Testis (tissue), 5 donors: ENCODE measurements around the gene CLEC10A. TPM values are rescaled to one million over a fixed set of nuclear protein-coding genes. Genes with fewer than 3 reads are reported as not detected.
A peak's percentile ranks its signal among the peaks of the same experiment; 100 is the strongest.
"Not testable (repeated sequence)": the region's sequence is repeated elsewhere in the genome, so short reads cannot be mapped to it uniquely, and the experiment has no call there.

Experiments
- DNase-seq: peaks from one replicate; pipeline ENCODE4 v3.0.0-alpha.2; 2019
- H3K27ac ChIP-seq, 2 donors: fragments of 200-600 bp; sonication (generic); one replicate each; pipeline ENCODE4 v1.5.1; 2019
- H3K27me3 ChIP-seq: fragments of 200-600 bp; sonication (generic); one replicate; pipeline ENCODE4 v1.5.1; 2019
- H3K36me3 ChIP-seq: fragments of 200-600 bp; sonication (generic); one replicate; pipeline ENCODE4 v1.5.1; 2017; ENCODE audit warnings: low read depth; ENCODE audit errors: missing control alignments
- H3K4me1 ChIP-seq: fragments of 200-600 bp; sonication (generic); one replicate; pipeline ENCODE4 v1.5.1; 2019
- H3K4me3 ChIP-seq, 2 donors: fragments of 200-600 bp; sonication (generic); one replicate each; pipeline ENCODE4 v1.5.1; 2017 to 2019
- H3K9me3 ChIP-seq: fragments of 200-600 bp; sonication (generic); one replicate; pipeline ENCODE4 v1.5.1; 2017
- POLR2A ChIP-seq: fragments of 450-650 bp; IDR thresholded peaks from one replicate; pipeline ENCODE4 v1.6.1; 2017; ENCODE audit warnings: antibody characterized with exemption, mild to moderate bottlenecking, moderate library complexity
- WGBS, 2 donors: methylation state at CpG; one replicate each; pipeline ENCODE4 v1.1.5; 2018; 5-methylcytosine and 5-hydroxymethylcytosine counted together
- intact Hi-C: fragments of 100-400 bp; cut with DNase I; formaldehyde crosslinking; loops from one replicate; pipeline ENCODE4 v1.15.1; 2023; ENCODE audit warnings: low total_unique reads
- long read RNA-seq, 2 donors: transcript quantifications; one replicate each; lab custom pipeline, GENCODE V29; 2026
- polyA plus RNA-seq: library from polyadenylated mRNA; stranded (reverse); fragments of 350-450 nt; fragmentation: Illumina TruSeq; extraction: RNeasy Lipid Tissue Mini Kit (QIAGEN cat#74804); gene quantifications from one replicate; pipeline ENCODE4 v1.2.3, GENCODE V29; 2014; ENCODE audit warnings: low read depth, low replicate concordance; ENCODE audit not compliant: insufficient read depth
- total RNA-seq, 2 donors: library from RNA; depleted of rRNA; stranded (reverse); fragments of >200 nt; gene quantifications; one replicate each; pipeline ENCODE4 v1.2.3, GENCODE V29; 2016
- TF ChIP-seq, protein P1 (sequence below), 3 experiments: fragments of 450-650 bp in 2 of 3; fragments of 200-600 bp in 1 of 3; sonication (generic) in 1 of 3; IDR thresholded peaks; one replicate each; pipeline ENCODE4 v1.5.1; 2016 to 2019; ENCODE audit warnings: antibody characterized with exemption in 3 of 3, mild to moderate bottlenecking in 2 of 3, moderate library complexity in 1 of 3

The CLEC10A gene
- total RNA-seq (1 to 10 TPM; 3.5 to 3.8 TPM), polyA plus RNA-seq (11.7 TPM)
- long read RNA-seq, donor 1 = 0 reads
- long read RNA-seq, donor 2, partial matches to known transcripts = 0 of 1 reads
- long read RNA-seq, donor 2, other reads (novel, unspliced or antisense) = 0 of 1 reads

GRCh38 chr17:7079581-7080455 is at the start of gene CLEC10A:
CLEC10A (minus strand) TSS chr17:7080251; CDS start chr17:7078812, 1,439 bp downstream.
- Histone ChIP-seq H3K27me3 (no peaks in the 10 kb centered on the region), H3K4me3 (no peak within 1 kb of the TSS), H3K9me3 (no peaks in the 10 kb centered on the region), H3K4me1 (no peaks in the 10 kb centered on the region), H3K36me3 (no peaks in the 10 kb centered on the region), H3K27ac (peak within 1 kb of the TSS in 1 of 2 donors; percentile 48)
- 66 to 70% methylated on average over 15 of the region's 15 CpGs for WGBS, 2 donors
- TF ChIP-seq, protein P1, sequence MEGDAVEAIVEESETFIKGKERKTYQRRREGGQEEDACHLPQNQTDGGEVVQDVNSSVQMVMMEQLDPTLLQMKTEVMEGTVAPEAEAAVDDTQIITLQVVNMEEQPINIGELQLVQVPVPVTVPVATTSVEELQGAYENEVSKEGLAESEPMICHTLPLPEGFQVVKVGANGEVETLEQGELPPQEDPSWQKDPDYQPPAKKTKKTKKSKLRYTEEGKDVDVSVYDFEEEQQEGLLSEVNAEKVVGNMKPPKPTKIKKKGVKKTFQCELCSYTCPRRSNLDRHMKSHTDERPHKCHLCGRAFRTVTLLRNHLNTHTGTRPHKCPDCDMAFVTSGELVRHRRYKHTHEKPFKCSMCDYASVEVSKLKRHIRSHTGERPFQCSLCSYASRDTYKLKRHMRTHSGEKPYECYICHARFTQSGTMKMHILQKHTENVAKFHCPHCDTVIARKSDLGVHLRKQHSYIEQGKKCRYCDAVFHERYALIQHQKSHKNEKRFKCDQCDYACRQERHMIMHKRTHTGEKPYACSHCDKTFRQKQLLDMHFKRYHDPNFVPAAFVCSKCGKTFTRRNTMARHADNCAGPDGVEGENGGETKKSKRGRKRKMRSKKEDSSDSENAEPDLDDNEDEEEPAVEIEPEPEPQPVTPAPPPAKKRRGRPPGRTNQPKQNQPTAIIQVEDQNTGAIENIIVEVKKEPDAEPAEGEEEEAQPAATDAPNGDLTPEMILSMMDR (IDR thresholded peaks at IDR 0.05) = no peak
- no peak for TF ChIP-seq POLR2A
- DNase-seq = peak; percentile 47
- intact Hi-C loops = no loop called here

DNA sequence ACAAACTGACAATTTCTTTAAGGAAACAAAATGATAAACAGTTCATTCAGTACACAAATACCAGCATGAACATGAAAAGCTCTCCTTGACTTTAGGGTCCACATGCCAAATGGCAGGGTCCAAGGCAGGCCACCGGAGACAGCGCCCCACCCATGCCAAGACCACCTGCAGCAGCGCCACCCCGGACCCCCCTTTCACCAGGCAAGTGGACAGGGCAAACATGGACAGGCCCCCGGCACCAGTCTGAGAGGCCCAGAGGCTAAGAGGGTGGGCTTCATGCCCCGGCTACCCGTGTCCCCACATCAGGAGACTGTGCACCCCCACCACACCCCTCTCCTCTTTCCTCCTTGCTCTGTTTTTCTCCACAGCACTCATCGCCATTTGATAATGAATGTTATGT is 49.3 kb upstream of the CLEC10A start:
- H3K4me1 ChIP-seq = no peaks in the 10 kb centered on the region
- intact Hi-C loops = no loop called here
- whole genome bisulfite sequencing, 2 donors = 90% methylated on average over 8 of the region's 8 CpGs
- no peak overlapping the region for H3K27ac ChIP-seq
- H3K27me3 ChIP-seq = no peaks in the 10 kb centered on the region
- H3K9me3 ChIP-seq = no peaks in the 10 kb centered on the region
- H3K4me3 ChIP-seq = no peak overlapping the region
- DNase-seq = no peak
- TF ChIP-seq, protein P1 (IDR thresholded peaks at IDR 0.05) = no peak
- no peak for TF ChIP-seq POLR2A
- H3K36me3 ChIP-seq = no peaks in the 10 kb centered on the region

- Histone ChIP-seq H3K36me3 (no peaks in the 10 kb centered on the region), H3K27ac (no peak overlapping the region), H3K9me3 (no peaks in the 10 kb centered on the region), H3K27me3 (no peaks in the 10 kb centered on the region), H3K4me3 (no peak overlapping the region), H3K4me1 (no peaks in the 10 kb centered on the region)
- intact Hi-C loops = no loop called here
- TF ChIP-seq, protein P1 (IDR thresholded peaks at IDR 0.05) = no peak
- no peak for TF ChIP-seq POLR2A
- 83 to 94% methylated on average over 5 of the region's 5 CpGs for WGBS, 2 donors
- DNase-seq = no peak
Observed at GRCh38 chr17:7128160-7128559, 48.1 kb upstream of the CLEC10A start.

- H3K4me1 ChIP-seq, H3K36me3 ChIP-seq, H3K9me3 ChIP-seq, H3K27ac ChIP-seq, H3K4me3 ChIP-seq, intact Hi-C loops, H3K27me3 ChIP-seq, DNase-seq: not testable (repeated sequence)
- WGBS, 2 donors = 99 to 100% methylated on average over 4 to 5 of the region's 5 CpGs
Observed at GRCh38 chr17:7127501-7127900, 47.5 kb upstream of the CLEC10A start.

GRCh38 chr17:7126386-7126785 is 46.3 kb upstream of the CLEC10A start:
- intact Hi-C loops, H3K27me3 ChIP-seq: not testable (repeated sequence)

More at GRCh38 chr17:7126386-7126785, 46.3 kb upstream of the CLEC10A start:
- not testable (repeated sequence) for DNase-seq, H3K9me3 ChIP-seq, H3K27ac ChIP-seq, H3K4me3 ChIP-seq, H3K4me1 ChIP-seq, H3K36me3 ChIP-seq
- WGBS, 2 donors = 67 to 68% methylated on average over 12 of the region's 12 CpGs
